A673 (cell line): ENCODE results near the gene INSYN1.

Experiments used
- CTCF ChIP-seq: fragments of 300-800, 200-600 bp; sonication (generic); conservative IDR thresholded peaks from 2 replicates; pipeline ENCODE4 v1.5.1; 2017; ENCODE audit warnings: low read depth, mild to moderate bottlenecking, antibody characterized with exemption, low read length, moderate library complexity, mixed read lengths
- EZH2 ChIP-seq: fragments of 200-600 bp; sonication (generic); IDR thresholded peaks from 2 replicates; pipeline ENCODE4 v1.6.1; 2017; ENCODE audit warnings: borderline replicate concordance, low read depth, mild to moderate bottlenecking, mixed read lengths, antibody characterized with exemption, low read length; ENCODE audit not compliant: poor library complexity, severe bottlenecking

- TF ChIP-seq CTCF (no peak), EZH2 (no peak)
Observed at GRCh38 chr15:73727330-73727976, 25.7 kb downstream of the INSYN1 start.
